GM19025 (cell line): ENCODE measurements around the gene SPON1.
"Not testable (repeated sequence)": the region's sequence is repeated elsewhere in the genome, so short reads cannot be mapped to it uniquely, and the experiment has no call there.

Source experiments
- ATAC-seq: cut with Tn5 transposase; IDR thresholded peaks from one replicate; pipeline ENCODE4 v1.9.1; 2021; ENCODE audit warnings: mild to moderate bottlenecking, low read depth, moderate library complexity; ENCODE audit not compliant: unreplicated experiment

The SPON1 gene

GRCh38 chr11:14173679-14174078 lies 211.2 kb downstream of the SPON1 start:
- not testable (repeated sequence) for ATAC-seq

GRCh38 chr11:14179116-14179820 lies 216.7 kb downstream of the SPON1 start:
- no peak for ATAC-seq

GRCh38 chr11:14181121-14181520 lies 218.6 kb downstream of the SPON1 start:
- ATAC-seq = no peak

- ATAC-seq = no peak
Measured at GRCh38 chr11:14182833-14183364, 220.4 kb downstream of the SPON1 start.

GRCh38 chr11:14184028-14184940 lies 221.8 kb downstream of the SPON1 start:
- ATAC-seq = no peak

GRCh38 chr11:14185461-14185860 lies 222.9 kb downstream of the SPON1 start:
- ATAC-seq = no peak

- no peak for ATAC-seq
Measured at GRCh38 chr11:14186046-14186775, 223.7 kb downstream of the SPON1 start.

GRCh38 chr11:14189874-14190273 lies 227.4 kb downstream of the SPON1 start:
- no peak for ATAC-seq

GRCh38 chr11:14190992-14191778 lies 228.7 kb downstream of the SPON1 start:
- no peak for ATAC-seq

GRCh38 chr11:14193644-14194043 lies 231.1 kb downstream of the SPON1 start:
- ATAC-seq = no peak

GRCh38 chr11:14202251-14203196 lies 240.0 kb downstream of the SPON1 start:
- ATAC-seq = no peak

- no peak for ATAC-seq
Measured at GRCh38 chr11:14203321-14203720, 240.8 kb downstream of the SPON1 start.

- ATAC-seq = no peak
Measured at GRCh38 chr11:14212986-14213385, 250.5 kb downstream of the SPON1 start.

- ATAC-seq = no peak
Measured at GRCh38 chr11:14218728-14219127, 256.2 kb downstream of the SPON1 start.

- no peak for ATAC-seq
Measured at GRCh38 chr11:14223636-14224288, 261.2 kb downstream of the SPON1 start.

GRCh38 chr11:14224395-14224794 lies 261.9 kb downstream of the SPON1 start:
- ATAC-seq = no peak

GRCh38 chr11:14225666-14226065 lies 263.1 kb downstream of the SPON1 start:
- no peak for ATAC-seq

GRCh38 chr11:14228356-14228755 lies 265.8 kb downstream of the SPON1 start:
- no peak for ATAC-seq
